HepG2 (cell line): Measurements from ENCODE around the gene KCNIP3. TPM values are rescaled to one million over a fixed set of nuclear protein-coding genes. Genes with fewer than 3 reads are reported as not detected.
A peak's percentile ranks its signal among the peaks of the same experiment; 100 is the strongest.

Experiments used
- ATAC-seq: fragments of 200-7000 bp; cut with Tn5 transposase; 3 replicates; pipeline ENCODE4 v1.9.1; 2020; ENCODE audit warnings: mild to moderate bottlenecking, moderate library complexity
- BruUV-seq: library from RNA; stranded (reverse); fragments of 400-500 nt; replicated peaks from 2 replicates; lab custom pipeline; 2021; lab: Mats Ljungman, UMichigan
- CTCF ChIA-PET: fragments of 300-600 bp; formaldehyde crosslinking; extraction: SDS; loops from one replicate; lab custom pipeline; 2021; ENCODE audit warnings: low total read pairs, inconsistent platforms, low intra/inter-chr PET ratio; lab: Yijun Ruan, JAX
- POLR2A ChIA-PET: fragments of 350-600 bp; sonication (Branson Sonifier 250); formaldehyde crosslinking; loops from one replicate; lab custom pipeline; 2020; ENCODE audit warnings: antibody characterized with exemption, inconsistent platforms; lab: Yijun Ruan, JAX
- DNase-seq: peaks from one replicate; pipeline ENCODE4 v3.0.0-alpha.2; 2015; ENCODE audit warnings: low spot score
- FAIRE-seq: peaks from 3 replicates; lab custom pipeline; 2011; peaks lifted over from hg19 to GRCh38; lab: Jason Lieb, UNC
- H2AFZ ChIP-seq: one replicate; pipeline ENCODE4 v1.6.1; 2011; ENCODE audit warnings: low read length, inconsistent platforms
- H3K27ac ChIP-seq: fragments of 300-600 bp; 3 replicates; pipeline ENCODE4 v1.8.0; 2011; ENCODE audit warnings: mixed run types, mild to moderate bottlenecking, mixed read lengths, low read length, inconsistent platforms; ENCODE audit not compliant: insufficient read depth; ENCODE audit errors: extremely low read length
- H3K27me3 ChIP-seq, 2 experiments: fragments of 200-600 bp in 1 of 2; 2 replicates in 1 of 2; 3 replicates in 1 of 2; pipeline versions ENCODE4 v1.6.0 to v1.8.0; 2011; ENCODE audit warnings: low read length in 2 of 2, mild to moderate bottlenecking in 2 of 2, moderate library complexity in 2 of 2, inconsistent platforms in 1 of 2; ENCODE audit not compliant: insufficient read depth in 2 of 2, control insufficient read depth in 1 of 2
- H3K36me3 ChIP-seq, 2 experiments: fragments of 200-600 bp in 1 of 2; replicated peaks in 1 of 2; 2 replicates in 1 of 2; 3 replicates in 1 of 2; pipeline versions ENCODE4 v1.5.1 to v1.8.0; 2011; ENCODE audit warnings: low read length in 2 of 2, inconsistent platforms in 1 of 2; ENCODE audit not compliant: insufficient read depth in 2 of 2, control insufficient read depth in 1 of 2
- H3K4me1 ChIP-seq: 2 replicates; pipeline ENCODE4 v1.5.1; 2012; ENCODE audit warnings: low read length, inconsistent platforms; ENCODE audit not compliant: insufficient read depth
- H3K4me2 ChIP-seq: 2 replicates; pipeline ENCODE4 v1.6.0; 2011; ENCODE audit warnings: low read depth, low read length, inconsistent platforms
- H3K4me3 ChIP-seq, 3 experiments: fragments of 200-600 bp in 1 of 3; sonication (generic), shearing (Covaris generic) in 1 of 3; replicated peaks in 1 of 3; 2 replicates each; pipeline ENCODE4 v1.5.1; 2011 to 2016; ENCODE audit warnings: low read length in 3 of 3, inconsistent platforms in 2 of 3, low read depth in 2 of 3, mild to moderate bottlenecking in 2 of 3, control low read depth in 1 of 3, mixed read lengths in 1 of 3; ENCODE audit not compliant: insufficient read depth in 1 of 3
- H3K79me2 ChIP-seq: one replicate; pipeline ENCODE4 v1.6.1; 2011; ENCODE audit warnings: low read length, inconsistent platforms; ENCODE audit not compliant: insufficient read depth
- H3K9ac ChIP-seq: 2 replicates; pipeline ENCODE4 v1.6.0; 2011; ENCODE audit warnings: mild to moderate bottlenecking, low read depth, low read length, inconsistent platforms; ENCODE audit not compliant: insufficient read depth
- H3K9me3 ChIP-seq: 2 replicates; pipeline ENCODE4 v1.5.1; 2012; ENCODE audit warnings: mild to moderate bottlenecking, low read length
- H4K20me1 ChIP-seq: 2 replicates; pipeline ENCODE4 v1.6.0; 2011; ENCODE audit warnings: inconsistent platforms, mild to moderate bottlenecking, low read length, moderate library complexity; ENCODE audit not compliant: insufficient read depth
- MTF1 ChIP-seq: sonication (generic); formaldehyde crosslinking; IDR thresholded peaks from 2 replicates; pipeline ENCODE4 v1.5.0; 2020; ENCODE audit warnings: missing genetic modification reagents
- NR2F1 ChIP-seq, 2 experiments: fragments of 450-650 bp in 1 of 2; formaldehyde crosslinking in 1 of 2; IDR thresholded peaks; 2 replicates each; pipeline versions ENCODE4 v1.5.0 to v1.6.1; 2016 to 2020; ENCODE audit warnings: mild to moderate bottlenecking in 1 of 2, missing compliant biosample characterization in 1 of 2, missing genetic modification reagents in 1 of 2, moderate library complexity in 1 of 2
- REST ChIP-seq, 2 experiments: IDR thresholded peaks; 2 replicates each; pipeline ENCODE4 v1.6.1; 2011 to 2012; ENCODE audit warnings: low read length in 2 of 2, borderline replicate concordance in 1 of 2, low read depth in 1 of 2, mild to moderate bottlenecking in 1 of 2, moderate library complexity in 1 of 2
- WGBS: methylation state at CpG from one replicate; pipeline ENCODE4 v1.1.6; 2017; ENCODE audit warnings: low lambda C conversion rate; 5-methylcytosine and 5-hydroxymethylcytosine counted together
- in situ Hi-C: cut with HindIII; loops from 2 replicates; pipeline ENCODE4 v1.10.0; 2017; ENCODE audit warnings: low pct_unique_long_range_greater_than_20kb; ENCODE audit not compliant: extremely low pct_ligation_motif_present
- intact Hi-C: fragments of 100-400 bp; cut with micrococcal nuclease; formaldehyde crosslinking; loops from one replicate; pipeline ENCODE4 v1.10.0; 2022; ENCODE audit not compliant: unreplicated experiment
- polyA plus RNA-seq, 8 experiments: library from polyadenylated mRNA; depleted of rRNA in 3 of 8; stranded (reverse) in 7 of 8; unstranded in 1 of 8; fragments of >200 nt; fragmentation: Illumina TruSeq in 4 of 8; extraction: Trizol in 4 of 8; gene quantifications; 2 replicates each; pipeline versions ENCODE4 v1.2.1 to v1.2.3, GENCODE V29; 2011 to 2016; ENCODE audit warnings: low read depth in 4 of 8, missing spikeins in 1 of 8, mixed read lengths in 1 of 8; ENCODE audit not compliant: insufficient read depth in 1 of 8
- total RNA-seq, 5 experiments: library from RNA; depleted of rRNA; stranded (reverse); fragments of >200 nt; fragmentation: Illumina TruSeq; extraction: Trizol; gene quantifications; 2 replicates each; pipeline ENCODE4 v1.2.3, GENCODE V29; 2016; ENCODE audit warnings: low read depth in 1 of 5

Gene KCNIP3
- total and polyA plus RNA-seq, 2 of the 13 experiments (the other 11 are each of a cell fraction or from before 2014, with no cell fraction given) = not detected

DNA sequence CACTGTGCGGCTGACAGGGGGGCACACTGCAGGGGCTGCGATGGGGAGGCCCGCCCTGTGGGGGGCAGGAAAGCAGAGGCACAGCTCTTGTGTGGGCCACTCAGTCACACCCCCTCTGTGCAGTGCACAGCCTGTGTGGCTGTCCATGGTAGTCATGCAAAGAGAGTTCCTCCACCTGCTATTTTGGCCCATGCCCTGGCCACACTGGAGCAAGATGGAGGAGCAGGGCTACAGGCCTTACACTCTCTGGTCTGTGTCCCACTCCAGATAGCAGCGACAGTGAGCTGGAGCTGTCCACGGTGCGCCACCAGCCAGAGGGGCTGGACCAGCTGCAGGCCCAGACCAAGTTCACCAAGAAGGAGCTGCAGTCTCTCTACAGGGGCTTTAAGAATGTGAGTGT lies 76.9 kb downstream of the KCNIP3 start:
- DNase-seq = no peak

More for the DNA sequence above, 76.9 kb downstream of the KCNIP3 start:
- no peak overlapping the region for H3K27ac ChIP-seq
- FAIRE-seq (no peak), ATAC-seq (no peak; the same call in 2 of the 3 replicates)
- ChIA-PET POLR2A (no interaction called here), CTCF (no interaction called here)
- no peaks in the 10 kb centered on the region for H3K79me2 ChIP-seq
- no peaks in the 10 kb centered on the region for H4K20me1 ChIP-seq
- TF ChIP-seq MTF1 (CRISPR knock-in tag) (no peak), REST (IDR thresholded peaks at IDR 0.05; ENCODE audit: borderline replicate concordance in 1 of 2, low read depth in 1 of 2, low read length in 2 of 2) (peak in 1 of 2 experiments; percentile 70; a peak in 3 of 4 replicates), NR2F1 (CRISPR knock-in tag; IDR thresholded peaks at IDR 0.05) (no peak)
- no peak overlapping the region for H2AFZ ChIP-seq
- in situ Hi-C loops = no loop called here
- peaks cover 0 to 37% of the 10 kb centered on the region in 2 experiments; a peak in 4 of 5 replicates for H3K27me3 ChIP-seq
- no TSS peak for BruUV-seq
- no peak overlapping the region for H3K4me2 ChIP-seq
- H3K9me3 ChIP-seq = no peaks in the 10 kb centered on the region
- no peaks in the 10 kb centered on the region for H3K4me1 ChIP-seq
- no peaks in the 10 kb centered on the region for H3K36me3 ChIP-seq
- 32% methylated on average over 4 of the region's 6 CpGs for WGBS
- H3K9ac ChIP-seq = no peak overlapping the region
- intact Hi-C loops = no loop called here
- no peak overlapping the region for H3K4me3 ChIP-seq
